ENCODE data around the gene RGS13. TPM values are rescaled to one million over a fixed set of nuclear protein-coding genes. Genes with fewer than 3 reads are reported as not detected.

The RGS13 gene
- total and polyA plus RNA-seq, 2 experiments from 2014 or later = not detected

DNA sequence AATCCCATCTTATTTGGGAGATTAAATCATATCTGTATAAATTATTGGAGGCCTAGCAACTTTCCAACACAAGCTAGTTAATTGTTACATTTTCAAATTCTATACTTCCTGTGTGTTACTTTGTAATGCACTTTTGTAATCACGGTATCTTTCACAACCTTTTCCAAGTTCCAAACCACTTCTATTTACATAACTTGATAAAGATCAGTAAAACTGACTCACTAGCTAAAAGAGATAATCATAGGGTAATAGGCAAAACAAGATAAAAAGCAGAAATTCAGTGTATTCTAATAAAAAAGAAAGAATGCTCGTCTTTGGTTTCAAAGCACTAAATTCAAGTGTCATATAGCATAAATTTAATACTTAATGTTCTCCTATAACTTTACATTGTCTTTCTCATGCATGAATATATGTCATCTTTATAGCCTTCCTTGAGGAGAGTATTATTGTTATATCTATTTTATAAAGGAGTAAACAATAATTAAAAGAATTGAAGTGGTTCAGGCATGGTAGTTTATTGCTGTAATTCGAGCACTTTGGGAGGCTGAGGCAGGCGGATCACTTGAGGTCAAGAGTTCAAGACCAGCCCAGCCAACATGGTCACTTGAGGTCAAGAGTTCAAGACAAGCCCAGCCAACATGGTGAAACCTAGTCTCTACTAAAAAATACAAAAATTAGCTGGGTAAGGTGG is 66.4 kb downstream of the RGS13 start (continued):
- TF ChIP-seq, protein P1, sequence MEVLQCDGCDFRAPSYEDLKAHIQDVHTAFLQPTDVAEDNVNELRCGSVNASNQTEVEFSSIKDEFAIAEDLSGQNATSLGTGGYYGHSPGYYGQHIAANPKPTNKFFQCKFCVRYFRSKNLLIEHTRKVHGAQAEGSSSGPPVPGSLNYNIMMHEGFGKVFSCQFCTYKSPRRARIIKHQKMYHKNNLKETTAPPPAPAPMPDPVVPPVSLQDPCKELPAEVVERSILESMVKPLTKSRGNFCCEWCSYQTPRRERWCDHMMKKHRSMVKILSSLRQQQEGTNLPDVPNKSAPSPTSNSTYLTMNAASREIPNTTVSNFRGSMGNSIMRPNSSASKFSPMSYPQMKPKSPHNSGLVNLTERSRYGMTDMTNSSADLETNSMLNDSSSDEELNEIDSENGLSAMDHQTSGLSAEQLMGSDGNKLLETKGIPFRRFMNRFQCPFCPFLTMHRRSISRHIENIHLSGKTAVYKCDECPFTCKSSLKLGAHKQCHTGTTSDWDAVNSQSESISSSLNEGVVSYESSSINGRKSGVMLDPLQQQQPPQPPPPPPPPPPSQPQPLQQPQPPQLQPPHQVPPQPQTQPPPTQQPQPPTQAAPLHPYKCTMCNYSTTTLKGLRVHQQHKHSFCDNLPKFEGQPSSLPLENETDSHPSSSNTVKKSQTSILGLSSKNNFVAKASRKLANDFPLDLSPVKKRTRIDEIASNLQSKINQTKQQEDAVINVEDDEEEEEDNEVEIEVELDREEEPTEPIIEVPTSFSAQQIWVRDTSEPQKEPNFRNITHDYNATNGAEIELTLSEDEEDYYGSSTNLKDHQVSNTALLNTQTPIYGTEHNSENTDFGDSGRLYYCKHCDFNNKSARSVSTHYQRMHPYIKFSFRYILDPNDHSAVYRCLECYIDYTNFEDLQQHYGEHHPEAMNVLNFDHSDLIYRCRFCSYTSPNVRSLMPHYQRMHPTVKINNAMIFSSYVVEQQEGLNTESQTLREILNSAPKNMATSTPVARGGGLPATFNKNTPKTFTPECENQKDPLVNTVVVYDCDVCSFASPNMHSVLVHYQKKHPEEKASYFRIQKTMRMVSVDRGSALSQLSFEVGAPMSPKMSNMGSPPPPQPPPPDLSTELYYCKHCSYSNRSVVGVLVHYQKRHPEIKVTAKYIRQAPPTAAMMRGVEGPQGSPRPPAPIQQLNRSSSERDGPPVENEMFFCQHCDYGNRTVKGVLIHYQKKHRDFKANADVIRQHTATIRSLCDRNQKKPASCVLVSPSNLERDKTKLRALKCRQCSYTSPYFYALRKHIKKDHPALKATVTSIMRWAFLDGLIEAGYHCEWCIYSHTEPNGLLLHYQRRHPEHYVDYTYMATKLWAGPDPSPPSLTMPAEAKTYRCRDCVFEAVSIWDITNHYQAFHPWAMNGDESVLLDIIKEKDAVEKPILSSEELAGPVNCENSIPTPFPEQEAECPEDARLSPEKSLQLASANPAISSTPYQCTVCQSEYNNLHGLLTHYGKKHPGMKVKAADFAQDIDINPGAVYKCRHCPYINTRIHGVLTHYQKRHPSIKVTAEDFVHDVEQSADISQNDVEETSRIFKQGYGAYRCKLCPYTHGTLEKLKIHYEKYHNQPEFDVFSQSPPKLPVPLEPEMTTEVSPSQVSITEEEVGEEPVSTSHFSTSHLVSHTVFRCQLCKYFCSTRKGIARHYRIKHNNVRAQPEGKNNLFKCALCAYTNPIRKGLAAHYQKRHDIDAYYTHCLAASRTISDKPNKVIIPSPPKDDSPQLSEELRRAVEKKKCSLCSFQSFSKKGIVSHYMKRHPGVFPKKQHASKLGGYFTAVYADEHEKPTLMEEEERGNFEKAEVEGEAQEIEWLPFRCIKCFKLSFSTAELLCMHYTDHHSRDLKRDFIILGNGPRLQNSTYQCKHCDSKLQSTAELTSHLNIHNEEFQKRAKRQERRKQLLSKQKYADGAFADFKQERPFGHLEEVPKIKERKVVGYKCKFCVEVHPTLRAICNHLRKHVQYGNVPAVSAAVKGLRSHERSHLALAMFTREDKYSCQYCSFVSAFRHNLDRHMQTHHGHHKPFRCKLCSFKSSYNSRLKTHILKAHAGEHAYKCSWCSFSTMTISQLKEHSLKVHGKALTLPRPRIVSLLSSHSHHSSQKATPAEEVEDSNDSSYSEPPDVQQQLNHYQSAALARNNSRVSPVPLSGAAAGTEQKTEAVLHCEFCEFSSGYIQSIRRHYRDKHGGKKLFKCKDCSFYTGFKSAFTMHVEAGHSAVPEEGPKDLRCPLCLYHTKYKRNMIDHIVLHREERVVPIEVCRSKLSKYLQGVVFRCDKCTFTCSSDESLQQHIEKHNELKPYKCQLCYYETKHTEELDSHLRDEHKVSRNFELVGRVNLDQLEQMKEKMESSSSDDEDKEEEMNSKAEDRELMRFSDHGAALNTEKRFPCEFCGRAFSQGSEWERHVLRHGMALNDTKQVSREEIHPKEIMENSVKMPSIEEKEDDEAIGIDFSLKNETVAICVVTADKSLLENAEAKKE (CRISPR knock-in tag; IDR thresholded peaks at IDR 0.05) = no peak
- TF ChIP-seq ETS1 (IDR thresholded peaks at IDR 0.05) = no peak

- Histone ChIP-seq H3K9me2 (ENCODE audit: insufficient read depth) (no peaks in the 10 kb centered on the region), H3K4me1 (ENCODE audit: insufficient read depth) (no peaks in the 10 kb centered on the region), H3K4me3 (no peak overlapping the region), H4K20me1 (replicated peaks; ENCODE audit: insufficient read depth) (no peaks in the 10 kb centered on the region), H3F3A (replicated peaks; ENCODE audit: low read depth) (no peaks in the 10 kb centered on the region), H3K79me2 (replicated peaks; ENCODE audit: insufficient read depth) (no peaks in the 10 kb centered on the region), H3K4me2 (no peak overlapping the region), H3K36me3 (ENCODE audit: insufficient read depth) (no peaks in the 10 kb centered on the region), H3K27ac (ENCODE audit: low read depth) (no peak overlapping the region), H3K27me3 (ENCODE audit: insufficient read depth) (no peaks in the 10 kb centered on the region), H2AFZ (no peak overlapping the region)
- Mint-ChIP-seq H3K27me3 (ENCODE audit: insufficient read depth, low read depth, poor library complexity) (no peaks in the 10 kb centered on the region), H3K36me3 (ENCODE audit: low read depth) (no peaks in the 10 kb centered on the region), H3K4me1 (no peaks in the 10 kb centered on the region), H3K27ac (no peak overlapping the region), H3K9me3 (no peaks in the 10 kb centered on the region), H3K4me3 (no peak overlapping the region)
- ATAC-seq = no peak
- no peak for DNase-seq (ENCODE audit: low spot score)
- TF ChIP-seq STAT1 (IDR thresholded peaks at IDR 0.05; ENCODE audit: unreplicated experiment) = no peak
- TF ChIP-seq JUNB (IDR thresholded peaks at IDR 0.05; ENCODE audit: unreplicated experiment) = no peak
- no peak for TF ChIP-seq CREB1 (CRISPR knock-in tag; IDR thresholded peaks at IDR 0.05; ENCODE audit: low read depth)
- TF ChIP-seq ZNF331 (CRISPR knock-in tag; IDR thresholded peaks at IDR 0.05; ENCODE audit: low read depth) = no peak
- TF ChIP-seq REST (IDR thresholded peaks at IDR 0.05; ENCODE audit: unreplicated experiment) = no peak
- TF ChIP-seq ZNF114 (CRISPR knock-in tag; IDR thresholded peaks at IDR 0.05) = no peak
- TF ChIP-seq ETS1 (IDR thresholded peaks at IDR 0.05) = no peak
Observed at GRCh38 chr1:192703283-192704206, 67.6 kb downstream of the RGS13 start.
